Activated CD4-positive, alpha-beta T cell treated with anti-CD3 and anti-CD28 coated beads, Interleukin-2, amount 10 ng/mL, durations not matched to agents 24 days and 14 days (primary cell): Measurements from ENCODE around the gene SMIM17. TPM values are rescaled to one million over a fixed set of nuclear protein-coding genes. Genes with fewer than 3 reads are reported as not detected.

Source experiments
- total RNA-seq: library from RNA; stranded (reverse); gene quantifications from 2 replicates; pipeline ENCODE4 v1.2.3, GENCODE V29; 2022

SMIM17 gene
- total RNA-seq, 1 donor from 2014 or later: not detected

Other genes starting within 250 kb of the SMIM17 start
- 1.0 and 2.1 TPM in 2 replicates for gene ZNF582, start 249.6 kb upstream of the SMIM17 start, total RNA-seq
- gene ZNF583, start 238.8 kb upstream of the SMIM17 start, total RNA-seq: 1.9 and 2.0 TPM in 2 replicates
- gene ZNF667, start 165.8 kb upstream of the SMIM17 start, total RNA-seq: not detected in 2 replicates
- gene ZNF471, start 135.3 kb upstream of the SMIM17 start, total RNA-seq: 0.09 and 0.19 TPM in 2 replicates
- 1.8 and 4.1 TPM in 2 replicates for gene ZFP28, start 104.2 kb upstream of the SMIM17 start, total RNA-seq
- gene ZNF470, start 75.7 kb upstream of the SMIM17 start, total RNA-seq: 1.8 and 2.0 TPM in 2 replicates
- 4.2 and 5.2 TPM in 2 replicates for gene ZNF71, start 47.9 kb upstream of the SMIM17 start, total RNA-seq
- 0.40 and 0.43 TPM in 2 replicates for gene ZNF835, start 28.6 kb downstream of the SMIM17 start, total RNA-seq
- gene PEG3, start 197.6 kb downstream of the SMIM17 start, total RNA-seq: not detected in 2 replicates
- gene ZIM2, start 197.6 kb downstream of the SMIM17 start, total RNA-seq: not detected in 2 replicates